ENCODE results near the gene COL5A1. TPM values are rescaled to one million over a fixed set of nuclear protein-coding genes. Genes with fewer than 3 reads are reported as not detected.
"Not testable (repeated sequence)": the region's sequence is repeated elsewhere in the genome, so short reads cannot be mapped to it uniquely, and the experiment has no call there.

Gene COL5A1
- polyA plus RNA-seq, 1 donor (not counting 4 experiments of a cell fraction or from before 2014, with no cell fraction given): 3.1 TPM

- no peak for FAIRE-seq
Observed at GRCh38 chr9:134712243-134712642, 70.6 kb downstream of the COL5A1 start.

DNA sequence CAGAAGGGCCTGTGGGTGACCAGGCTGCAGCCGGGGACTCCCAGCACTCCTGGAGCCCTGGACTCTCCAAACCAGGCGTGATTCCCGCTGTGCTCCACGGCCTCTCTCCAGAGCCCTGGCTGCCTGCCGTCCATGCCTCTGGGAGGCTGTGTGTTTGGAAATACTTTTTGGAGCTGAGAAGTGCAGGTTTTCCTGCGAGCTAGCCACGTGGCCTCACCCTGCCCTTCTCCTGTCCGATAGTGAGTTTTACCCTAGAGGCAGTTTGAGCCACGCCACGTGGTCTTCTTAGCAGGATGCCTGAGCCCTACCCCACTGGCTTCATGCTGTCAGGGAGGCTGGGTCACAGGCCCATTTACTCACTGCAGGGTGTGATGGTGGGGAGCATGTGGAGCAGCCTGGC, 71.3 kb downstream of the COL5A1 start:
- Histone ChIP-seq H3K27ac (ENCODE audit: control insufficient read depth, insufficient read depth, low read length) (no peak overlapping the region), H3K9ac (ENCODE audit: control insufficient read depth, extremely low read depth, insufficient read depth, low read length) (no peak overlapping the region), H3K9me1 (ENCODE audit: control insufficient read depth, extremely low read depth, insufficient read depth, low read length) (no peaks in the 10 kb centered on the region), H3K4me3 (ENCODE audit: control insufficient read depth in 2 of 3, extremely low read depth in 1 of 3, insufficient read depth in 2 of 3, low read depth in 1 of 3, low read length in 3 of 3) (no peak overlapping the region), H3K4me1 (ENCODE audit: control insufficient read depth, extremely low read depth, insufficient read depth, low read length) (no peaks in the 10 kb centered on the region), H3K27me3 (ENCODE audit: control insufficient read depth, extremely low read depth, insufficient read depth, low read length) (no peaks in the 10 kb centered on the region), H3K4me2 (ENCODE audit: control insufficient read depth, extremely low read depth, insufficient read depth, low read depth, low read length) (no peak overlapping the region), H3K9me3 (ENCODE audit: control insufficient read depth, low read depth, low read length) (peaks cover 4% of the 10 kb centered on the region), H2AFZ (ENCODE audit: control insufficient read depth, low read length) (no peak overlapping the region), H3K36me3 (ENCODE audit: control insufficient read depth in 2 of 2, extremely low read depth in 1 of 2, insufficient read depth in 2 of 2, low read length in 2 of 2) (peaks cover 0 to 6% of the 10 kb centered on the region in 2 experiments), H3K79me2 (ENCODE audit: control insufficient read depth, insufficient read depth, low read length) (no peaks in the 10 kb centered on the region), H4K20me1 (ENCODE audit: control insufficient read depth, extremely low read depth, insufficient read depth, low read length) (no peaks in the 10 kb centered on the region)
- TF ChIP-seq EZH2 (IDR thresholded peaks at IDR 0.05; ENCODE audit: low read length) (no peak), CTCF (optimal IDR thresholded peaks at IDR 0.05 in 1 of 3, IDR thresholded peaks at IDR 0.05 in 1 of 3, conservative IDR thresholded peaks at IDR 0.05 in 1 of 3; ENCODE audit: extremely low read depth in 1 of 3, insufficient read depth in 2 of 3, low read length in 3 of 3) (no peak)
- FAIRE-seq (no peak), DNase-seq (ENCODE audit: low read depth, low spot score) (no peak)
- dilution Hi-C loops (cut with MboI; ENCODE audit: extremely low pct_ligation_motif_present, low sequenced_read_pairs): no loop called here

More at GRCh38 chr9:134712243-134712642, 70.6 kb downstream of the COL5A1 start:
- Histone ChIP-seq H4K20me1 (ENCODE audit: control insufficient read depth, extremely low read depth, insufficient read depth, low read length) (no peaks in the 10 kb centered on the region), H3K79me2 (ENCODE audit: control insufficient read depth, insufficient read depth, low read length) (no peaks in the 10 kb centered on the region), H3K27me3 (ENCODE audit: control insufficient read depth, extremely low read depth, insufficient read depth, low read length) (no peaks in the 10 kb centered on the region), H3K9me1 (ENCODE audit: control insufficient read depth, extremely low read depth, insufficient read depth, low read length) (no peaks in the 10 kb centered on the region), H3K4me3 (ENCODE audit: control insufficient read depth in 2 of 3, extremely low read depth in 1 of 3, insufficient read depth in 2 of 3, low read depth in 1 of 3, low read length in 3 of 3) (no peak overlapping the region), H2AFZ (ENCODE audit: control insufficient read depth, low read length) (no peak overlapping the region), H3K9me3 (ENCODE audit: control insufficient read depth, low read depth, low read length) (peaks cover 4% of the 10 kb centered on the region), H3K9ac (ENCODE audit: control insufficient read depth, extremely low read depth, insufficient read depth, low read length) (no peak overlapping the region), H3K4me2 (ENCODE audit: control insufficient read depth, extremely low read depth, insufficient read depth, low read depth, low read length) (no peak overlapping the region), H3K4me1 (ENCODE audit: control insufficient read depth, extremely low read depth, insufficient read depth, low read length) (no peaks in the 10 kb centered on the region), H3K36me3 (ENCODE audit: control insufficient read depth in 2 of 2, extremely low read depth in 1 of 2, insufficient read depth in 2 of 2, low read length in 2 of 2) (peaks cover 0 to 6% of the 10 kb centered on the region in 2 experiments), H3K27ac (ENCODE audit: control insufficient read depth, insufficient read depth, low read length) (no peak overlapping the region)
- no peak for DNase-seq (ENCODE audit: low read depth, low spot score)
- TF ChIP-seq EZH2 (IDR thresholded peaks at IDR 0.05; ENCODE audit: low read length) (no peak), CTCF (optimal IDR thresholded peaks at IDR 0.05 in 1 of 3, IDR thresholded peaks at IDR 0.05 in 1 of 3, conservative IDR thresholded peaks at IDR 0.05 in 1 of 3; ENCODE audit: extremely low read depth in 1 of 3, insufficient read depth in 2 of 3, low read length in 3 of 3) (no peak)
- dilution Hi-C loops (cut with MboI; ENCODE audit: extremely low pct_ligation_motif_present, low sequenced_read_pairs): no loop called here

DNA sequence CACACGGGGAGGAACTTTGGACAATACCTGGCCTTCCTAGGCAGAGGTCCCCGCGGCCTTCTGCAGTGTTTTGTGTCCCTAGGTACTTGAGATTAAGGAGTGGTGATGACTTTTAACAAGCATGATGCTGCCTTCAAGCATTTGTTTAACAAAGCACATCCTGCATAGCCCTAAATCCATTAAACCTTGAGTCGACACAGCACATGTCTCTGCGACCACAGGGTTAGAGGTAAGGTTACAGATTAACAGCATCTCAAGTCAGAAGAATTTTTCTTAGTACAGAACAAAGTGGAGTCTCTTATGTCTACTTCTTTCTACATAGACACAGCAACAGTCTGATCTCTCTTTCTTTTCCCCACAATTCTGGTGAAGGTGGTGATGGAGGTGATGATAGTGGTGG, 73.9 kb downstream of the COL5A1 start:
- dilution Hi-C loops (cut with MboI; ENCODE audit: extremely low pct_ligation_motif_present, low sequenced_read_pairs); H3K9me1 ChIP-seq (ENCODE audit: control insufficient read depth, extremely low read depth, insufficient read depth, low read length); H4K20me1 ChIP-seq (ENCODE audit: control insufficient read depth, extremely low read depth, insufficient read depth, low read length); H3K4me2 ChIP-seq (ENCODE audit: control insufficient read depth, extremely low read depth, insufficient read depth, low read depth, low read length); H3K79me2 ChIP-seq (ENCODE audit: control insufficient read depth, insufficient read depth, low read length); DNase-seq (ENCODE audit: low read depth, low spot score); H3K9ac ChIP-seq (ENCODE audit: control insufficient read depth, extremely low read depth, insufficient read depth, low read length); FAIRE-seq; H3K4me3 ChIP-seq (ENCODE audit: control insufficient read depth in 2 of 3, extremely low read depth in 1 of 3, insufficient read depth in 2 of 3, low read depth in 1 of 3, low read length in 3 of 3); H3K27ac ChIP-seq (ENCODE audit: control insufficient read depth, insufficient read depth, low read length); H3K9me3 ChIP-seq (ENCODE audit: control insufficient read depth, low read depth, low read length); H3K36me3 ChIP-seq (ENCODE audit: control insufficient read depth in 2 of 2, extremely low read depth in 1 of 2, insufficient read depth in 2 of 2, low read length in 2 of 2); H3K27me3 ChIP-seq (ENCODE audit: control insufficient read depth, extremely low read depth, insufficient read depth, low read length); H2AFZ ChIP-seq (ENCODE audit: control insufficient read depth, low read length); H3K4me1 ChIP-seq (ENCODE audit: control insufficient read depth, extremely low read depth, insufficient read depth, low read length): not testable (repeated sequence)
